Brain microvascular endothelial cell (primary cell): Measurements from ENCODE around the gene EIF4E2.

Source experiments
- DNase-seq: peaks from one replicate; pipeline ENCODE4 v3.0.0-alpha.2; 2020
- H3K27ac ChIP-seq: fragments of 250-450 bp; sonication (Bioruptor Pico); 2 replicates; pipeline ENCODE4 v1.5.1; 2020; ENCODE audit warnings: mild to moderate bottlenecking, moderate library complexity
- H3K27me3 ChIP-seq: fragments of 250-450 bp; sonication (Bioruptor Pico); replicated peaks from 2 replicates; pipeline ENCODE4 v1.5.1; 2020; ENCODE audit warnings: mild to moderate bottlenecking
- H3K36me3 ChIP-seq: fragments of 250-450 bp; sonication (Bioruptor Pico); replicated peaks from 2 replicates; pipeline ENCODE4 v1.5.1; 2020; ENCODE audit warnings: mild to moderate bottlenecking
- H3K4me3 ChIP-seq: 2 replicates; pipeline ENCODE4 v1.5.1; 2011; ENCODE audit warnings: low read depth, mild to moderate bottlenecking, control low read depth, low read length, moderate library complexity
- in situ Hi-C: cut with HindIII; loops from 2 replicates; pipeline ENCODE4 v1.10.0; 2017; ENCODE audit warnings: low sequenced_read_pairs, low pct_ligation_motif_present
- TF ChIP-seq, protein P1 (sequence below): IDR thresholded peaks from 2 replicates; pipeline ENCODE4 v1.5.1; 2011; ENCODE audit warnings: low read depth, mild to moderate bottlenecking, moderate library complexity, low read length, control low read depth, inconsistent platforms; ENCODE audit errors: missing control alignments

The EIF4E2 gene

GRCh38 chr2:232537499-232537898 is 13.0 kb upstream of the EIF4E2 start:
- no peaks in the 10 kb centered on the region for H3K27me3 ChIP-seq
- DNase-seq, result no peak
- H3K27ac ChIP-seq, result no peak overlapping the region
- no peaks in the 10 kb centered on the region for H3K36me3 ChIP-seq
- TF ChIP-seq, protein P1, sequence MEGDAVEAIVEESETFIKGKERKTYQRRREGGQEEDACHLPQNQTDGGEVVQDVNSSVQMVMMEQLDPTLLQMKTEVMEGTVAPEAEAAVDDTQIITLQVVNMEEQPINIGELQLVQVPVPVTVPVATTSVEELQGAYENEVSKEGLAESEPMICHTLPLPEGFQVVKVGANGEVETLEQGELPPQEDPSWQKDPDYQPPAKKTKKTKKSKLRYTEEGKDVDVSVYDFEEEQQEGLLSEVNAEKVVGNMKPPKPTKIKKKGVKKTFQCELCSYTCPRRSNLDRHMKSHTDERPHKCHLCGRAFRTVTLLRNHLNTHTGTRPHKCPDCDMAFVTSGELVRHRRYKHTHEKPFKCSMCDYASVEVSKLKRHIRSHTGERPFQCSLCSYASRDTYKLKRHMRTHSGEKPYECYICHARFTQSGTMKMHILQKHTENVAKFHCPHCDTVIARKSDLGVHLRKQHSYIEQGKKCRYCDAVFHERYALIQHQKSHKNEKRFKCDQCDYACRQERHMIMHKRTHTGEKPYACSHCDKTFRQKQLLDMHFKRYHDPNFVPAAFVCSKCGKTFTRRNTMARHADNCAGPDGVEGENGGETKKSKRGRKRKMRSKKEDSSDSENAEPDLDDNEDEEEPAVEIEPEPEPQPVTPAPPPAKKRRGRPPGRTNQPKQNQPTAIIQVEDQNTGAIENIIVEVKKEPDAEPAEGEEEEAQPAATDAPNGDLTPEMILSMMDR, result no peak
- in situ Hi-C loops, result no loop called here
- H3K4me3 ChIP-seq, result no peak overlapping the region

DNA sequence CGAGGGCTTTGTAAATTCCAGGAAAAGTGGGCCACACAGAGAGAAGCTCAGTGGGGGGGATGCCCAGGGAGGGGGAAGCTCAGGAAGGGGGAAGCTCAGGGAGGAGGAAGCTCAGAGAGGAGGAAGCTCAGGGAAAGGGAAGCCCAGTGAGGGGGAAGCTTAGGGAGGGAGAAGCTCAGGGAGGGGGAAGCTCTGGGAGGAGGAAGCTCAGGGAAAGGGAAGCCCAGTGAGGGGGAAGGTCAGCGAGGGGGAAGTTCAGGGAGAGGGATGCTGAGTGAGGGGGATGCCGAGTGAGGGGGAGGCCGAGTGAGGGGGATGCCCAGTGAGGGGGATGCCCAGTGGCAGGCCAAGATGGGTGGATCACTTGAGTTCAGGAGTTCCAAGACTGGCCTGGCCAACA is 11.8 kb upstream of the EIF4E2 start:
- in situ Hi-C loops, result no loop called here
- DNase-seq, result no peak
- no peak overlapping the region for H3K27ac ChIP-seq
- no peaks in the 10 kb centered on the region for H3K36me3 ChIP-seq
- no peak overlapping the region for H3K4me3 ChIP-seq
- no peaks in the 10 kb centered on the region for H3K27me3 ChIP-seq
- TF ChIP-seq, protein P1, result no peak

DNA sequence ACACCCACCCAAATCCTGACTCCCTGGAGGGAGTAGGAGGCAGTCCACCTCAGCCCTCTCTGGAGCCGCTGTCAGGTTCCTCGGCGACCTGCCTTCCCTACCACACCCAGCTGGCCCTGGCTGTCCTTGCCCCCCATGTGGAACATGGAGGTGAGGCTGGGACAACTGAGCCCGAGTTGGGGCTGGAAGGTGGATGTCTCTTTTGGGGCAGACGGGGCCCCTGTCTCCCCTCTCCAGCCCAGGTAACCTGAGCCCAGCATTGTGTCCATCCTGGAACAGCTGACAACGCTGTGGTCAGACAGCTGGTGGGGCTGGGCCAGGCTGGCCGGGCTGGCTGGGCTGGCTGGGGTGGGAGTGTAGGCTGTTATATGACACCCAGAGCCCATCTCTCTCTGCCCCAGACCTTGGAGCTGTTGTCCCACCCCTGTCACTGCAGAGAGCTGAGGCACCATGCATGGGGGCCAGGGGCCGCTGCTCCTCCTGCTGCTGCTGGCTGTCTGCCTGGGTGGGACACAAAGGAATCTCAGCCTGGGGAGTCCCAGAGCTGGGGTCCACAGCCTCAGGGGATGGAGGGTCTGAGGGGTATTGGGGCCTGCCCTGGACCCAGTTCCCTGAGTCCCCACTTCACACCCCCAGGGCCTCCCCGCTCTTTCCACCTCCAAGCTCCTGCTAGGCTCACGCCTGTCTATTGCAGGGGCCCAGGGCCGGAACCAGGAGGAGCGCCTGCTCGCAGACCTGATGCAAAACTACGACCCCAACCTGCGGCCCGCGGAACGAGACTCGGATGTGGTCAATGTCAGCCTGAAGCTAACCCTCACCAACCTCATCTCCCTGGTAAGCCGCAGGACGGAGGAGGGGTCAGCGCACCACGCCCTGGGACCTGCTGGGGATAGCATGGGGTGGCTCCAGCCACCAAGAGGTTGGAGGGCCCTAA is 10.9 kb upstream of the EIF4E2 start, which contains the start of gene CHRNG:
CHRNG (plus strand) TSS at position 395 of the 934 bp plus-strand sequence; CDS start at position 451, 56 bp downstream.
- DNase-seq, result no peak
- in situ Hi-C loops, result no loop called here
- TF ChIP-seq, protein P1, result no peak
- no peak within 1 kb of the TSS for H3K27ac ChIP-seq
- no peaks in the 10 kb centered on the region for H3K27me3 ChIP-seq
- H3K4me3 ChIP-seq, result no peak within 1 kb of the TSS
- no peaks in the 10 kb centered on the region for H3K36me3 ChIP-seq

DNA sequence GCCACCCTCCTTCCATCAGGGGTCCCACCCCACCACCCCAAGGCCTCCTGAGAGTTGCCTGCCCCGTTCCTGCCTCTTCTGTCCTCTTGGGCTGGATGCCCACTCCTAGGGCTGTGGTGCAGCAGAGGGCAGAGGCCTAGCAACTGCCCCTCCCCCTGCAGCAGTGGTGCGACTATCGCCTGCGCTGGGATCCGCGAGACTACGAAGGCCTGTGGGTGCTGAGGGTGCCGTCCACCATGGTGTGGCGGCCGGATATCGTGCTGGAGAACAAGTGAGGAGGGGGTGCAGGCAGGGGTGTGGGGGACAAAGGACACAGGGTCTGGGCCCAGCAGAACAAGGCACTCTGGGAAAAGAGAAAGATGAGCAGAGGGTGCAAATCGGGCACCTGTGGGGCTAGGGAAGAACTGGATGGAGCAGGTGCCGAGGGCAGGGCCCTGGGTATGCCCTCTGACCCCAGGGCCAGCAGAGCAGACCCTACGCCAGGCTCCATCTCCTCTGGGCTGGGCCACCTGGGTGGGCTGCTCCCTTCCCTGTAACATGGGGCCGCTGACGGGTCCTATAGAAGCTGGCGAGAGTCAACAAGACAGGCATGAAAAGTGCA is 9.9 kb upstream of the EIF4E2 start:
- in situ Hi-C loops, result no loop called here
- Histone ChIP-seq H3K4me3 (no peak overlapping the region), H3K27ac (no peak overlapping the region), H3K36me3 (no peaks in the 10 kb centered on the region), H3K27me3 (no peaks in the 10 kb centered on the region)
- TF ChIP-seq, protein P1, result no peak
- no peak for DNase-seq

GRCh38 chr2:232541195-232541960 is 9.1 kb upstream of the EIF4E2 start:
- Histone ChIP-seq H3K27me3 (no peaks in the 10 kb centered on the region), H3K36me3 (no peaks in the 10 kb centered on the region), H3K4me3 (no peak overlapping the region), H3K27ac (no peak overlapping the region)
- DNase-seq, result no peak
- TF ChIP-seq, protein P1, result no peak
- in situ Hi-C loops, result no loop called here
